Glomerular visceral epithelial cell (primary cell): ENCODE measurements around the gene PHLDB2.

ENCODE experiments used
- DNase-seq: peaks from one replicate; pipeline ENCODE4 v3.0.0-alpha.2; 2016; ENCODE audit errors: extremely low spot score

The PHLDB2 gene

DNA sequence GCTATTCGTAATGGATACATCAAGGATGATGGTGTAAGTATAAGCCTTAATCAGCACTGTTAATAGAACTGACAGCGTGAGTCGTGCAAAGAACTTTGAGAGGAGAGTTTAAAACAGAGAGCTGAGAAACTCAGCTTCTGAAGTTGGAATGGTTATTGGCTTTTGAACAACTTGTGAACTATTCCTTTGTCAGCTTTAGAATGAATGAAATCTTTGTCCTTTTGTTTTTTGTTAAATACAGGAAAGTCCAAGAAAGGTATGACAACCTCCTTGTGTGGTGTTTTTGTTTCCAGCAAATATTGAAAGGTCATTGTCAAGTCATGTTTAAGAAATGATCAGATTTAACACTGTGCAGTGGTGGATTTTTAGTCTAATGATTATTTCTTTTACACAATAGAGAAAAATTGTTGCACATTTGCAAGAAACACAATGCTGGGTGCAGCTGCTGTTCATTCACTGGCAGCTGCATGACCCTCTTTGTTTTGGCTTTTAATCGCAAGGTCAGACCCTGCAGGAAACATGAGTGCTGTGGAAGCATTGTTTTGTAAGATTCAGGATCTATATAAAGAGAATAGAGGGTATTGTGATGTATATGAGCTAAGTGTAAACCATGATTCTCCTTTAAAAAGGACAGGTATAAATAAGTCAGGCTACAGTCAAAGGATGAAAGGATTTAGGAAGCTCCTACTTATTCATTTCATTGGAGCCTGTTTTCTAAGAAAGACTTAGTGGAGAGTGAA is 98.1 kb downstream of the PHLDB2 start:
- no peak for DNase-seq

DNA sequence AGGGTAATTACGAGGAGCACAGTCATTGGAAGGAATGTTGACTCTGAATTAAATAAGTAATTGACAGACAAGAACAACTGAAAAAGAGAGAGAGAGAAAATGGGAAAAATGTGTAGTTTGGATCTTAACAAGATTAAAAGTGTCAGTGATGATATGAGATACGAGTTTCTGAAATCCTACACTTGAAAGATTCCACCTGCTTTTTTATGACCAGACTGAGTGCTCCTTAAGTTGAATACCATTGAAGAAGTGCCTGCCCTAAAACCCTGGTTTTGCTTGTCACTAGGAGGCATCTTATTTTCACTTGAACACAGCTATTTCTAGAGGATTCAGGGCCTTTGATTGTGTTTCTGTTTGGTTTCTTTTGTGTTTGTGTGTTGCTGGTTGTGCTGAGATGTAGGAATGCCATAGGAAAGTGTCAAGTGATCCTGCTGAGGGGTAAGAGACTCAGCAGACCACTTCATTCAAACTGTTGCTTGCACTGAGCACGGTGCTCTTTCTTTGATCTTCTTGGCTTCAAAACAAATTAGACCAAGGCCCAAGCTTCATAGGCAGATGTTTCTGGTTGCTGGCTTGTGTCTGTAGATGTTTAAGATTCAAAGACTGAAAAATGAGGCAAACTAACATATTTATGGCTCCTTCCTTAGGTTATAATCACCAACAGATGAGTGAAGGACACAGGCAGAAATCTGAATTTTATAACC is 102.5 kb downstream of the PHLDB2 start:
- DNase-seq = no peak

DNA sequence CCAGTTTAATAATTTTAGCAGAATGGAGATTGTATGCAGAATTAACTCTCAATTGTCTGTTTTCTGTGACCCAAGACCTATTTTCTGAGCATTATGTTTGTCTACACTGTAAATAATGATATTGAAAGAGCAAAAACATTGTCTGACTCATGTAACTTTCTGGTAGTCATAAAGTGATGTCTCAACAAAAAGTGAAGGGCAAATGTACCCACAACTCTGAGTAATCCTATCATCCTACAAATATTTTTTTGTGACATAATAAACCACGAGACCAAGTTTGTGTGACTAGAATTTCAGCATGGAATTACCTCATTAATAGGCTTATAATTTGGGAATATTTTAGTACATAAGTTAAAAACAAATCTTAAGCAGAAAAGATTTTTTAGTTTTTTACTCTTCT is 104.4 kb downstream of the PHLDB2 start:
- peak; percentile 39 for DNase-seq

DNA sequence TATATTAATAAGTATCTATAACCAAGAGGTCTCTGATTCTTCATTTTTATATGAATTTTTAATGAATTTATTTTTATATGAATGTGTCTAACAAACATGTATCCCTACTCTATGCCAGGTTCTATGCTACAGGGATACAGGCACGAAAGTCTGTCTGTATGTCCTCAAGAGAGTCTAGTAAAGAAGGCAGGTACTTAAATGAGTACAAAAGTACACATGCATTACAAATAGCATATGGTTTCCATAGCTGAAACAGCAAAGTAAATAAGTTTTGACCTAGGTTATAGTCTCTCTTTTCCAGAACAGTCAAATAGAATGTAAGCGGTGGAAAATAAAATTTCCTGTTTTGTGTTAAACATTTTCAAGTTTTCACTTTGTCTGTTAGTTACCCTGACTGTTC is 106.4 kb downstream of the PHLDB2 start:
- no peak for DNase-seq

DNA sequence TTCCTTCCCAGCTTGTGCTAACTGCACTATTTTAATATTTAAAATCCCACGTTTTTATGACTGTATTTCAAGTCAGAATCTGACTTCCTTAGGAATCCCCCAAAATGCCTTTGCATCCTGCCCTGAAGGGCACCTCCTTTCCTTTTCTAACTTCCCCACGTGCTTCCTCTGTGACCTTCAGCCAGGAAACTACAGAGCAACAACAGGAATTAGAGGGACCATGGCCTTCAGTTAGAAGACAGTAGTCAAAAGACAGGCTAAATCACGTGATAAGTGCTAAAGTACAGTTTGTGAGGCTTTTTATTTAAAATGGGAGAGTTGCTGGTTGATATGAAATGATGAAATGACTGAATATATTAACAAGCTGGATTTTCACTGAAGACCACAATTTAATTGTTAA is 108.0 kb downstream of the PHLDB2 start:
- no peak for DNase-seq

DNA sequence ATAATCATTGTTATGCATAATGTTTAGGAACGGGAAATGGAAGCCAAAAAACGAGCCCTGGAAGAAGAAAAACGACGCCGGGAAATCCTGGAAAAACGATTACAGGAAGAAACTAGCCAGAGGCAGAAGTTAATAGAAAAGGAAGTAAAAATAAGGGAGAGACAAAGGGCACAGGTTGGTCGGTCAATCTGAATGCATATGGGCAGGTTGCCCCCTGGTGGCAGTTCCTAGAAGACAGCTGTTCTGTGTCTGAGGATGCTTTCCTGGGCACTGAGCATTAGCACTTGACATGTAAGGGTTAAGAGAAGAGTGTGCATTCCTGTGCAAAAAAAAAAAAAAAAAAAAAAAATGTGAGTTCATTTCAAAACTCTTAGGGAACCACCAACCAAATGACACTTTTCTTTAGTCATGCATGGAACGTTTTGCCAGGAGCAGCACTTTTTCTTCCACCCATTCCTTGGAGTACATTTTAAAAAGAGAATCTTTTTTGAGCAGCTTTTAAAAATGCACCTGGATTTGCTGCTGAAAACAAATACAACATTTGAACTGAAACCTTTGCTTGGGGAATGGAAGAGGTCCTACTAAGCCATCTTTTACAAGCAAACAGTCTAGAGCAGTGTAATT is 108.7 kb downstream of the PHLDB2 start:
- peak; percentile 84 for DNase-seq

DNA sequence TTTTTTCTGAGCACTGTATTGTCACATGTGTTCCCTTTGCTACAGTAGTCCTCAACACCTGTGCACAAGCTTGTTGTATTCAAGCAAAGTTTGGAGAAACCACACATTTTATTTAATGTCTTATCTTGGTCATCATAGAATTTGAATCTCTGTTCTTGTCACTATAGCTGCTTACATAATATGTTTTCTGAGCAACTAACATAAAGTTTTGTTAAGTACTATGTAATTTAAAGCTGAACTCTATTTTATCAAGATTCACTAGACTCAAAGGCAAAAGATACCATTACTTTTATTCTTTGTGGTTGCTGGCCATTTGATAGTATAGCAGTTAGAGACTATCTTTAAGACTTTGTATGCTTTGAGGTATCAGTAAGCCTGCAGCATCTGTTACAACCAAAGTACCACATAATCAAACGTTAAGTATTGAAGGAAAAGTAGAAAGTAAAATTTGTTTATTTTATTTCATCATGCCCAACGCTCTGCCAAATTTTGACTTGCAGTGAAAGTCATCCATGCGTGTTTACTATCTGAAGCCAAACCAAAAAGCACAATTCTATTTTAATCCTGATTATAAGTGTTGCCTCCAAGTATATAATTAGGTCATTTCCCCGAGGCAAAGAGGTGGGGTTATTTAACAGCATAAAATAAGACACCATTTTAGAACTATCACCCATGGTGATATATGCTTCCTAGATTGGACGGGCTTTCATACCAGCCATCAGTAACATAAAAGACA is 109.4 kb downstream of the PHLDB2 start:
- DNase-seq = no peak

DNA sequence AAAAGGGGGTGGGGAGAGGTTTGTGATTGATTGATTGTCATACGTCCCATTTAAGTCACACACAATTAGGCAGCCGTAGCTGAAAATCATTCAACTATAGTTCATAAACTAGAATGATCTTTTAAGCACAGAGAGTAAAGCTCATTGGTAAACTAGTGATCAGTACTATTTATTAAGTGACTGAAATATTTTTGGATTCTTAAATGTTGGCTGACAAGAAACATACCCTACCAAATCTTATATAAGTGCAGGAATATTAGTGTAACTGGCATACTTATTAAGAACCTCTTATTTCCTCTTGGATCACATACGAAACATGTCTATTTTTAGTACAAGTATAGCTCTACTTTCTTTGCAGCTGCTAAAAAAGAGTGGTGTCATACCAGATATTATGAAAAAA is 111.3 kb downstream of the PHLDB2 start:
- no peak for DNase-seq

DNA sequence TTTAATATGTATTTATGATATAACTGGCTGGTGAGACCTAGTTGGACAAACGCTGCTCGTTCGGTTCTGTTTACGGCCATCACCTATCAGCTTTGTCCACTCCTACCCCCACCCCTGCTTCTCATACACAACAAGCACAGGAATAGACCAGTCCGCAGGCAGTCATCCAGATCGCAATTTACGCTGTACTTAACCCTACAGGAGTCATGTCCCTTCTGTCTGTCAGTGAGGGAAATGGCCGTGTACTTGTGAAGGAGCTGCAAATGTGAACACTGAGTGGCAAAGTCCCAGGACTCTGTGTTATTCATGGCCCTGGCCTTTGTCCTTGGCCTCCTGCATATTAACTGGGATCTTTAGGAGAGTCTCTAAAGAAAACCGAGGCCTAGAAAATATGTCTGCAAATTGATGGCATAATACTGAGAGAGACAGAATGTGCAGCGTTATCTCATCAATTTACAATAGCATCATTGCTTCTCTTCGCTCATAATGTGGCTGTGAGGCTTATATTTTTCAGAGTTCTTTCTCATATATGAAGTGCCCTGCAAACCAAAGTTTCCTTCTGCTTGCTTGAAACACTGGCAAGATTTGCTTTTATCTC is 112.6 kb downstream of the PHLDB2 start:
- no peak for DNase-seq

DNA sequence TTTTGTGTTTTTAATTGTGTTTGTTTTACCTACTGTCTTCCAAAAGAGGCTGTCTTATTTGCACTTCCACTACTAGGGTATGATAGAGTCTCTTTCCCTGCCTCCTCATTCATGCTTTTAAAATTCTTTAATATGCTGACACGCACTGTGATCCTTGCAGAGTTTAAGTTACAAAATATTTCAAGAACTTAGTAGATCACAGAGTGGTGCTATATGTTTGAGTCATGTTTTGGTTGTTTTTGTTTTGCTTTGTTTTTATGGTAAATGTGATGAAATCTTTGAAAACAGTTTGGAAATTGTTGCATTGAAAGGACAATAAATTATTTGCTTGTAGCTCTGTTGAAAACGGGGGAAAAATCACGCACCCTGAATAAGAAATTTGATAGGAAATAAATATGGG is 113.8 kb downstream of the PHLDB2 start:
- DNase-seq = no peak

DNA sequence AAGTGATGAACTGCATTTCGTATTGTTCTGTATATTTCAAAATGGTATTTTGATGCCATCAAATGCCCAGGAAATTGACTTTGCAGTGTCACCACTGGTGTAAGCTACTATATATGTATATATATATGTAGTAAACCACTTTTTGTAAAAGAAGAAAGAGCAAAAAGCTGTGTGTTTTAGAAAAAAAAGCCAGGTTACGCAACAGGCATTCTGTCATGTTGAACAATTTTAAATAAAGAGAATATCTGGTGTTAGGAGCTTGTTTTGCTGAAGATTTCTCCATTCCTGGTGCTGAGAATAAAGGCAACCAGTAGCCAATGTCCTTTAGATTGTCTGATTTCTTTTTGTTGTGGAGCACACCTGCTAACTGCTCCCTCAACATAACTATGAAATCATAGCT is 116.1 kb downstream of the PHLDB2 start:
- no peak for DNase-seq

DNA sequence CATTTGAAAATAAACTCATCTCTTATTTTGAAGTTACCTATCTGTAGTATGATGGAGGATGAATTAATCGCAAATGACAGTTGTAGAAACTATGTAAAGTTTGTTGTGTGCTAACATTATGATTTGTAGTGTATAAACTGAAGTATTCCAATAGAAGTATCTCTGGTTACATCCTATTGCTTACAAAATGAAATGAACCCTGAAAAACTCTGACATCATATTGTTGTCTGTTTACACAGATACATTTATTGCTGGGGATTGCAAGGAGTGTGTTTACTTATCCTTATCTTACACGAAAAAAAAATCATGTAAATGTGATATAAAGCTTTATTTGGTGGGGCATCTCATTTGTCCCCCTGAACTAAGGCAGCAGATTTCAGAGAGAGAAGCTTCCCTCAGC is 117.2 kb downstream of the PHLDB2 start:
- no peak for DNase-seq

DNA sequence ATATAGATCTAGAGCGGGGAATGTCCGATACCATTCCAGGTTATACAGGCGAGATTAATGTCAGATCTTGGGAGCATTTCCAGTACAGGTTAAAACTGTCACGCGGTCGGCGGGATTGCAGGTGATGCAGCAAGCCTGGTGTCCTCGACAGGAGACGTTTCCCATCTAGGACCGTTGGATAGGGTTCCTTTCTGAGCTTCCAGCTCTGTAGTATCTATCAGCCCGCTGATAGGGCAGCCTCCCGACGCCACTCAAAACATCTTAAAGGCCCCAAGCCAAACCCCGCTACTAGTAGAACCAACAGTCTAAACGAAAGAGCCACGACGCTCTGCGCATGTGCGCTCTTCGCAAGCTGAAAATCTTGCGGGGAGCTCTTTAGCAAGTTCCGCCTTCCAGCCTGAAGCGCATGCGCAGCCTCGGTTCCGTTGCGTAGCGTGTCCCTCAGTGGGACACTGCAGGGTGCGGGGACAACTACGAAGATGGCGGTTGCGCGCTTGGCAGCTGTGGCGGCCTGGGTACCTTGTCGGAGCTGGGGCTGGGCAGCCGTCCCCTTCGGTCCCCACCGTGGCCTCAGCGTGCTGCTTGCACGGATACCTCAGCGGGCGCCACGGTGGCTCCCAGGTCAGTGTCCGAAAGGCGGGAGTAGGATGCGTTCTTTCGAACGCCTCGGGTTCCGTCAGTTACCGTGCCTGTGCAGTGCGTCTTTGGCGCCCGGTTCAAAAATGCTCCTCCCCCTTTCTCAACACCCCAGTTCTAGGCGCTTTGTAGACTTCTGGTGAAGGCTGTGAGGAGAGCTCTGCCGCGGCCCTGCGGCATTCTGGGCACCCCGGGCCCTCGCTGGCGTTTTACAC is 119.7 kb downstream of the PHLDB2 start, which contains the start of gene ABHD10:
ABHD10 (plus strand) TSS at position 444 of the 851 bp plus-strand sequence; CDS start at position 480, 36 bp downstream.
- peak; percentile 98 for DNase-seq

DNA sequence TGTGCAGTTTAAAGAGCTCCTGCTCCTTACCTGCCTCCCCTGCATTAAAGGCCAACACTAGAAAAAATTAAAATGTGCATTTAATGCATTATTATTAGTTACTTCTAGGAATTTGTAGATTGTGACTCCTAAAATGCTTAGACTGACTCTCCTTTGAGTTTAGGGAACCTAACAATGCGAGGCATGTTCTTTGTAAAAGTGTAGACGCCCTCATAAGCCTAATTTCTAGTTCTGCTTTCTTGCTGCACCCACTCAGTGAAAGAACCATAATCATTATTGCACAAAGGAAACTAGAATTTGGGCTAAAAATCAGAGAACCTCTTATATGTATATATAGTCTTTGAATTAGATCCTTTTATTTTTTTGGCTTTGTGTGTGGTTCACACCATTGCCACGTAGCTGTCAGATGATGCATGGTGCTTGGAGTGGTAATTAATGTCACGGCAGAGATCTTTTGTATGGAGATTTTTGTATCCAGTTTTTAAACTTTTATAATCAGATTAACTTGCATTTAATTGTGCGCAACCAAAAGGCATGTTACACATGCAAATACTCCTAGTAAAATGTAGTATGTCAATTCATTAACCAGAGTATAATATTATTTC is 120.5 kb downstream of the PHLDB2 start:
- peak; percentile 13 for DNase-seq

DNA sequence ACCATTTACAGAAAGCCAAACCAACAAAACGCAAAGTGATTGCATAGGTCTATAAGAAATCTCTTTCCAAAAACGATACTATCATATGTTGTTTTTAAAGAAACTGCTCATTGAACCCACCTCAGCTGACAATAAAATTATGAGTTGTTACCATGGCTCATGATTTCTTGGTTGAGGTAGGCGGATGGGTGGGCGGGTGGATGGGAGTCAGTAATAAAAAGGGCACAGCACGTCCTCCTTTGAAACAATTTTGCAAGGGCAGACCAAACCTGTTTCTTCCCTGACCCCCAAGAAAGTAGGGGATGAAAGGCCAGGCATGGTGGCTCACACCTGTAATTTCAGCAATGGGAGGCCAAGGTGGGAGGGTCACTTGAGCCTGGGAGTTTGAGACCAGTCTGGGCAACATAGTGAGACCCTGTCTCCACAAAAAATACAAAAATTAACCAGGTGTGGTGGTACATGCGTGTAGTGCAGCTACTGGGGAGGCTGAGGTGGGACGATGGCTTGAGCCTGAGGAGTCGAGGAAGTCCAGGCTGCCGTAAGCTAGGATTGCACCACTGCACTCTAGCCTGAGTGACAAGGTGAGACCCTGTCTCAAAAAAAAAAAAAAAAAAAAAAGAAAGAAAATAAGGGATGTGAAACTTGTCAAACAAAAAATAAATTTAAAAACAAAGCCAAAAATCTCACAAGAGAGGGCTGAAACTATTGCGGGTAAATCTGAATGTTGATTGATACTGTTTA is 121.8 kb downstream of the PHLDB2 start:
- no peak for DNase-seq

DNA sequence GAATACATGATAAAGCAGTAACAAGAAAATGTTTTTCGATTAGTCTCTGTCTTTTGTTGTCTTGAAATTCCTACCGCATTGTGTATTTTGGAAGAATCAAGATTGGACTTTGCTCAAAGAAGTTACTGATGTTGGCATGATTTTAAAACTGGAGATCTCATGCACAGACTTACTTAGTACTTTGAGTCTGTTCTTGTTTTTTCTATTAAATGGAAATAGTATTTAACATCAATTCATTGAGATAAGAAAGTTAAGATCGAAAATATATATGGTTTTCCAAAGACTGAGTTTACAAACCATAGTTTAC is 122.3 kb downstream of the PHLDB2 start:
- no peak for DNase-seq

DNA sequence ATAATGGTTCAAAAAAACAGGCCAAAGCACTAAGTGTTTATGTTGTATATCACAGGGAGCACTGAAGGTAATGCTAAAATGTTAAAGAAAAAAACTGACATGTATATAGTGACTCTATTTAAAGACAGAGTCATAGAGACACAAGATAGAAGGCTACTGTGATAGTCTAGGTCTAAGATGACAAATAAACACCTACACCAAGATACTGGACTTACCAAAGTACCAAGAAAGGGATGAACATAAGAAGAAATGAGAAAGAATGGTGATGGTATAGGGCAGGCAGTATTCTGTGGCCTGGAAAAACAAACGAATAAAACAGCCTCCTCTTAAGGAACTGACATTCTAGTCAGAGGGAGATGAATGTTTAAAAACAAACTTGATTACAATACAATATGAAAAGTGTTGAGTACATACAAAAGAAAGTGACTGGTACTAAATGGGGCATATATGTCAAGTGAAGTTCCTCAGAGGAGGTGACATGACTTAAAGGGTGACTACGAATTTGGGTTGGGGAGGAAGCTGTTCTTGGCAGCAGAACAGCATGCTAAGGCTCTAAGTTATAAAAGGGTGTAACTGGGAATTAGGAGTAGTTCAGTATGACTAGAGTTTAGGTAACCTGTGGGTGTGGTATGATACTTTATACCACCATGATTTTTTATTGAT is 125.7 kb downstream of the PHLDB2 start:
- DNase-seq = no peak

DNA sequence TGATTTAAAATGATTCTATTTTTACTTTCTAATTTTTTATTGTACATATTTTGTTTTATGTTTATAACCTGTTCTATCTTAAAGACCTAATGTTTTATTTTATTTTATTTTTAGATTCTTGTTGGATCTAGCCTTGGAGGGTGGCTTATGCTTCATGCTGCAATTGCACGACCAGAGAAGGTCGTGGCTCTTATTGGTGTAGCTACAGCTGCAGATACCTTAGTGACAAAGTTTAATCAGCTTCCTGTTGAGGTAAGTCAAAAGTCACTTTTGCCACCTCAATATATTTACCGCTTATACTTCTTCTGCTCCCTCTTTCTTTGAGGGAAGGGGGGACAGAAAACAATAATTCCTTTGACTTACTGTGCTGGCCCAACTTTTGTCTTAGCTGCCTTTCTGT is 127.7 kb downstream of the PHLDB2 start:
- DNase-seq = no peak

DNA sequence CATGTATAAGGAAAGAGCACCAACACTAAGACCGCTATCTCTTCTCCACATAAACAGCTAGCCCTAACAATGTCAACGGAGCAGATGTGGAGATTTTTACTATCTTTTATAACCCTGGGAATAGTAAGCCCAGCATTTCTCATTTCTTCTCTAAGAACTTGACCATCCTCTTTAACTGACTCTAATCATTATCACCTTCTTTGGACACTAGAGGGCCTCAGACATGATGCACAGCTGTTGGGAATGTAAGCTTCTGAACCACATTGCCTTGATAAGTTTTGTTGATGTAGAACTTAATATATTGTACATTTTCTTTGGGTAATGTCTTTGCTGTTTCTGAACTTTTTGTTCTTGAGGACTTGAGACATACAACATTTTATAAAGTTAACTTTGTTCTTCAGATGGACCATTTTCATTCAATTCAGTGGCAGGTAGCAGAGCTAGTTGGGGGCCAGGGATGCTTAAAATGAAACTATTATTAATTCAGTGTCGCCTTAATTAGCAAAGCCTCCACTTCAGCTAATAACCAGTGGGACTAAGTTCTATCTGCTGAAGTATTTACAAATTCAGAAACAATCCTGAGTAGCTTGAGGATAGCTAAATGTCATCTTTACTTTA is 130.1 kb downstream of the PHLDB2 start:
- peak; percentile 61 for DNase-seq
